ENCODE data around the gene PDE7B. TPM values are rescaled to one million over a fixed set of nuclear protein-coding genes. Genes with fewer than 3 reads are reported as not detected.

Gene PDE7B
- polyA plus RNA-seq, 1 donor (not counting 4 experiments of a cell fraction or from before 2014, with no cell fraction given) = 0.01 TPM

DNA sequence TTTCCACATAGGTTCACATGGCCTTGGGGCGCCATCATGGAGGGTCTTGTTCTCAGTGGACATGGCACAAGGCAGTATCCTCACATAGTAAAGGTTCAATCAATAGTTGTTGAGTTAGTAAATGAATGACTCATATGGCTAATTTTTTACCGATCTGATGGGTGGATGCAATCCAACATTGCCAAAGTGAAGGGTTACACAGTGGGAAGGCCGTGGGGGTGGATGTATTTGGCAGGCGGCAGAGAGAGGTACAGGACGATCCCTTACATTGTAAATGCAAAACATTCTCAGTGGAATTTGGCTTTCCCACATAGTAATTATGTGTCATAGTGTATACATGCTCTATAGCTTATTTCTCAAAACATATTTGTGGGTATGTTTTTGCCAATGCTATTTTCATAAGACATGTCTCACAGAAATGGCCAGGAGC, 21.0 kb upstream of the PDE7B start:
- no peak for DNase-seq (ENCODE audit: low read depth, low spot score)

DNA sequence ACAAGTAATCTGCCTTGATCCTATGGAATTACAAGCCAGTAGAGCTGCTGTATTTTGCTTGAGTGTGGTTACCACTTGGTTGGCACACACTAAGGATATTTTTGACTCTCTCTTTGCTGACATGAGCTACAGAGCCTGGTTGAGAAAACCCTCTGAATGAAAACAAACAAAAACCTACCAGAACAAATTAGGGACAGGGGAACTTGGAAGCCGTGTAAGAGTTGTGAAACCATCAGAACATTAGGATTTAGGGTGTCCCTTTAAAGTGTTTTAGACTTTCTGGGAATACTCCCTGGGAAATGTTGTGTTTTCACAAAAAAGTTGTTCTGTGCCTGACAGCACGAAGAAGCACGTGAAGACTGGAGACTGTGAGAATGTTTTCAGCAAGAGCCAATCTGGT, 20.5 kb upstream of the PDE7B start:
- no peaks in the 10 kb centered on the region for H3K79me2 ChIP-seq (ENCODE audit: control insufficient read depth, insufficient read depth, low read length)
- no peaks in the 10 kb centered on the region for H3K9me3 ChIP-seq (ENCODE audit: control insufficient read depth, low read depth, low read length)
- H3K27ac ChIP-seq (ENCODE audit: control insufficient read depth, insufficient read depth, low read length) = no peak overlapping the region
- H3K9me1 ChIP-seq (ENCODE audit: control insufficient read depth, extremely low read depth, insufficient read depth, low read length) = no peaks in the 10 kb centered on the region
- H3K27me3 ChIP-seq (ENCODE audit: control insufficient read depth, extremely low read depth, insufficient read depth, low read length) = no peaks in the 10 kb centered on the region
- FAIRE-seq (no peak), DNase-seq (ENCODE audit: low read depth, low spot score) (no peak)
- no peak overlapping the region for H2AFZ ChIP-seq (ENCODE audit: control insufficient read depth, low read length)
- no peak overlapping the region for H3K9ac ChIP-seq (ENCODE audit: control insufficient read depth, extremely low read depth, insufficient read depth, low read length)
- TF ChIP-seq, protein P1, sequence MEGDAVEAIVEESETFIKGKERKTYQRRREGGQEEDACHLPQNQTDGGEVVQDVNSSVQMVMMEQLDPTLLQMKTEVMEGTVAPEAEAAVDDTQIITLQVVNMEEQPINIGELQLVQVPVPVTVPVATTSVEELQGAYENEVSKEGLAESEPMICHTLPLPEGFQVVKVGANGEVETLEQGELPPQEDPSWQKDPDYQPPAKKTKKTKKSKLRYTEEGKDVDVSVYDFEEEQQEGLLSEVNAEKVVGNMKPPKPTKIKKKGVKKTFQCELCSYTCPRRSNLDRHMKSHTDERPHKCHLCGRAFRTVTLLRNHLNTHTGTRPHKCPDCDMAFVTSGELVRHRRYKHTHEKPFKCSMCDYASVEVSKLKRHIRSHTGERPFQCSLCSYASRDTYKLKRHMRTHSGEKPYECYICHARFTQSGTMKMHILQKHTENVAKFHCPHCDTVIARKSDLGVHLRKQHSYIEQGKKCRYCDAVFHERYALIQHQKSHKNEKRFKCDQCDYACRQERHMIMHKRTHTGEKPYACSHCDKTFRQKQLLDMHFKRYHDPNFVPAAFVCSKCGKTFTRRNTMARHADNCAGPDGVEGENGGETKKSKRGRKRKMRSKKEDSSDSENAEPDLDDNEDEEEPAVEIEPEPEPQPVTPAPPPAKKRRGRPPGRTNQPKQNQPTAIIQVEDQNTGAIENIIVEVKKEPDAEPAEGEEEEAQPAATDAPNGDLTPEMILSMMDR (optimal IDR thresholded peaks at IDR 0.05 in 1 of 3, IDR thresholded peaks at IDR 0.05 in 1 of 3, conservative IDR thresholded peaks at IDR 0.05 in 1 of 3; ENCODE audit: extremely low read depth in 1 of 3, insufficient read depth in 2 of 3, low read length in 3 of 3) = no peak
- no peak for TF ChIP-seq EZH2 (IDR thresholded peaks at IDR 0.05; ENCODE audit: low read length)
- H3K4me3 ChIP-seq (ENCODE audit: control insufficient read depth in 2 of 3, extremely low read depth in 1 of 3, insufficient read depth in 2 of 3, low read depth in 1 of 3, low read length in 3 of 3) = no peak overlapping the region
- H3K36me3 ChIP-seq (ENCODE audit: control insufficient read depth in 2 of 2, extremely low read depth in 1 of 2, insufficient read depth in 2 of 2, low read length in 2 of 2) = no peaks in the 10 kb centered on the region
- no peaks in the 10 kb centered on the region for H4K20me1 ChIP-seq (ENCODE audit: control insufficient read depth, extremely low read depth, insufficient read depth, low read length)
- dilution Hi-C loops (cut with MboI; ENCODE audit: extremely low pct_ligation_motif_present, low sequenced_read_pairs) = no loop called here
- H3K4me1 ChIP-seq (ENCODE audit: control insufficient read depth, extremely low read depth, insufficient read depth, low read length) = no peaks in the 10 kb centered on the region
- H3K4me2 ChIP-seq (ENCODE audit: control insufficient read depth, extremely low read depth, insufficient read depth, low read depth, low read length) = no peak overlapping the region

More for the DNA sequence above, 21.0 kb upstream of the PDE7B start:
- TF ChIP-seq EZH2 (IDR thresholded peaks at IDR 0.05; ENCODE audit: low read length) = no peak
- TF ChIP-seq, protein P1 (optimal IDR thresholded peaks at IDR 0.05 in 1 of 3, IDR thresholded peaks at IDR 0.05 in 1 of 3, conservative IDR thresholded peaks at IDR 0.05 in 1 of 3; ENCODE audit: extremely low read depth in 1 of 3, insufficient read depth in 2 of 3, low read length in 3 of 3) = no peak
- Histone ChIP-seq H3K27me3 (ENCODE audit: control insufficient read depth, extremely low read depth, insufficient read depth, low read length) (no peaks in the 10 kb centered on the region), H3K36me3 (ENCODE audit: control insufficient read depth in 2 of 2, extremely low read depth in 1 of 2, insufficient read depth in 2 of 2, low read length in 2 of 2) (no peaks in the 10 kb centered on the region), H4K20me1 (ENCODE audit: control insufficient read depth, extremely low read depth, insufficient read depth, low read length) (no peaks in the 10 kb centered on the region), H3K4me2 (ENCODE audit: control insufficient read depth, extremely low read depth, insufficient read depth, low read depth, low read length) (no peak overlapping the region), H2AFZ (ENCODE audit: control insufficient read depth, low read length) (no peak overlapping the region), H3K4me1 (ENCODE audit: control insufficient read depth, extremely low read depth, insufficient read depth, low read length) (no peaks in the 10 kb centered on the region), H3K9me1 (ENCODE audit: control insufficient read depth, extremely low read depth, insufficient read depth, low read length) (no peaks in the 10 kb centered on the region), H3K9ac (ENCODE audit: control insufficient read depth, extremely low read depth, insufficient read depth, low read length) (no peak overlapping the region), H3K27ac (ENCODE audit: control insufficient read depth, insufficient read depth, low read length) (no peak overlapping the region), H3K9me3 (ENCODE audit: control insufficient read depth, low read depth, low read length) (no peaks in the 10 kb centered on the region), H3K4me3 (ENCODE audit: control insufficient read depth in 2 of 3, extremely low read depth in 1 of 3, insufficient read depth in 2 of 3, low read depth in 1 of 3, low read length in 3 of 3) (no peak overlapping the region), H3K79me2 (ENCODE audit: control insufficient read depth, insufficient read depth, low read length) (no peaks in the 10 kb centered on the region)
- dilution Hi-C loops (cut with MboI; ENCODE audit: extremely low pct_ligation_motif_present, low sequenced_read_pairs) = no loop called here
- no peak for FAIRE-seq
